Lower leg skin (tissue), 4 donors: ENCODE results near the gene HHIP. TPM values are rescaled to one million over a fixed set of nuclear protein-coding genes. Genes with fewer than 3 reads are reported as not detected.

ENCODE experiments used
- DNase-seq, 2 donors: peaks; one replicate each; pipeline ENCODE4 v3.0.0-alpha.2; 2019; ENCODE audit warnings: low spot score in 2 of 2
- H3K4me3 ChIP-seq: fragments of 200-600 bp; sonication (generic); 2 replicates; pipeline ENCODE4 v1.5.1; 2017; ENCODE audit warnings: mild to moderate bottlenecking, low read depth; ENCODE audit not compliant: poor library complexity, severe bottlenecking
- POLR2A ChIP-seq, 2 donors: fragments of 450-650 bp; IDR thresholded peaks; one replicate each; pipeline ENCODE4 v1.6.1; 2016 to 2017; ENCODE audit warnings: antibody characterized with exemption in 2 of 2, mild to moderate bottlenecking in 1 of 2, moderate library complexity in 1 of 2
- WGBS, 2 donors: methylation state at CpG; one replicate each; pipeline ENCODE4 v1.1.5; 2018; 5-methylcytosine and 5-hydroxymethylcytosine counted together
- intact Hi-C: fragments of 100-400 bp; cut with DNase I; formaldehyde crosslinking; loops from one replicate; pipeline ENCODE4 v1.15.0; 2023; ENCODE audit warnings: low total_unique reads
- total RNA-seq, 4 donors: library from RNA; depleted of rRNA; stranded (reverse); fragments of >200 nt; gene quantifications; one replicate each; pipeline ENCODE4 v1.1.0, GENCODE V29; 2016
- TF ChIP-seq, protein P1 (sequence below), 3 donors: fragments of 450-650 bp; IDR thresholded peaks; one replicate each; pipeline ENCODE4 v1.5.1; 2016; ENCODE audit warnings: antibody characterized with exemption in 3 of 3, mild to moderate bottlenecking in 3 of 3, moderate library complexity in 2 of 3

Gene HHIP
- total RNA-seq, 4 donors from 2014 or later = 0.03 to 0.04 TPM; not detected in 2

DNA sequence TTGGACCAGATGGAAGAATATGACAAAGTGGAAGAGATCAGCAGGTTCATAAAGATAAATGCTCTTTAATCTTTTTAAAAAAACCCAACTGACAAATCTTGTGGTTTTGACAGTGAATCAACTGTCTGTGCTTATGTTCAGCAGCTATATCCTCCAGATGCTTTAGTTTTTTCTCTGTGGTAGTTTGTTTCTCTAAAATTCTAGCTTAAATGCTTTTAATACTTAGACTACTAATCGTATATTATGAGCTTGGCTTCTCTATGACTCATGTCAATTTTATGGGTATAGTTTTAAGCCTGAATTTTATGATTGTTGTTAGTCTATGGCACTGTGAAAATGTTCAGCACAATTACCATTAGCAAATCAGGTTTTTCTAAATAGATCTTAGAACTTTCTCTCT is 12.9 kb downstream of the HHIP start:
- no peak for DNase-seq
- H3K4me3 ChIP-seq = no peak overlapping the region
- intact Hi-C loops = no loop called here
- 0 to 17% methylated on average over 1 of the region's 1 CpG for WGBS, 2 donors
- no peak for TF ChIP-seq POLR2A (IDR thresholded peaks at IDR 0.05)
- TF ChIP-seq, protein P1, sequence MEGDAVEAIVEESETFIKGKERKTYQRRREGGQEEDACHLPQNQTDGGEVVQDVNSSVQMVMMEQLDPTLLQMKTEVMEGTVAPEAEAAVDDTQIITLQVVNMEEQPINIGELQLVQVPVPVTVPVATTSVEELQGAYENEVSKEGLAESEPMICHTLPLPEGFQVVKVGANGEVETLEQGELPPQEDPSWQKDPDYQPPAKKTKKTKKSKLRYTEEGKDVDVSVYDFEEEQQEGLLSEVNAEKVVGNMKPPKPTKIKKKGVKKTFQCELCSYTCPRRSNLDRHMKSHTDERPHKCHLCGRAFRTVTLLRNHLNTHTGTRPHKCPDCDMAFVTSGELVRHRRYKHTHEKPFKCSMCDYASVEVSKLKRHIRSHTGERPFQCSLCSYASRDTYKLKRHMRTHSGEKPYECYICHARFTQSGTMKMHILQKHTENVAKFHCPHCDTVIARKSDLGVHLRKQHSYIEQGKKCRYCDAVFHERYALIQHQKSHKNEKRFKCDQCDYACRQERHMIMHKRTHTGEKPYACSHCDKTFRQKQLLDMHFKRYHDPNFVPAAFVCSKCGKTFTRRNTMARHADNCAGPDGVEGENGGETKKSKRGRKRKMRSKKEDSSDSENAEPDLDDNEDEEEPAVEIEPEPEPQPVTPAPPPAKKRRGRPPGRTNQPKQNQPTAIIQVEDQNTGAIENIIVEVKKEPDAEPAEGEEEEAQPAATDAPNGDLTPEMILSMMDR (IDR thresholded peaks at IDR 0.05) = no peak

DNA sequence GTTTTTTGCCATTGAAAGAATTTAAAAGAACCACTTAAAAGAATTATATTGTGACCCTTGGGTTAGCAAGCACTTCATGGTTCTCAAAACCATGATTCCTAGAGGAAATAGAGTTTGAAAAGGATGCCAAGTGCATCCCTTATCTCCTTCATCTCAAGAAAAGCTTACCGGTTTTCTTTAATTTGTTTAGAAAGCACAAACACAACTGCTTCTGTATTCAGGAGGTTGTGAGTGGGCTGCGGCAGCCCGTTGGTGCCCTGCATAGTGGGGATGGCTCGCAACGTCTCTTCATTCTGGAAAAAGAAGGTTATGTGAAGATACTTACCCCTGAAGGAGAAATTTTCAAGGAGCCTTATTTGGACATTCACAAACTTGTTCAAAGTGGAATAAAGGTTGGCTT is 13.5 kb downstream of the HHIP start:
- no peak overlapping the region for H3K4me3 ChIP-seq
- 81 to 84% methylated on average over 5 of the region's 5 CpGs for WGBS, 2 donors
- intact Hi-C loops = no loop called here
- no peak for DNase-seq
- TF ChIP-seq, protein P1 (IDR thresholded peaks at IDR 0.05) = no peak

DNA sequence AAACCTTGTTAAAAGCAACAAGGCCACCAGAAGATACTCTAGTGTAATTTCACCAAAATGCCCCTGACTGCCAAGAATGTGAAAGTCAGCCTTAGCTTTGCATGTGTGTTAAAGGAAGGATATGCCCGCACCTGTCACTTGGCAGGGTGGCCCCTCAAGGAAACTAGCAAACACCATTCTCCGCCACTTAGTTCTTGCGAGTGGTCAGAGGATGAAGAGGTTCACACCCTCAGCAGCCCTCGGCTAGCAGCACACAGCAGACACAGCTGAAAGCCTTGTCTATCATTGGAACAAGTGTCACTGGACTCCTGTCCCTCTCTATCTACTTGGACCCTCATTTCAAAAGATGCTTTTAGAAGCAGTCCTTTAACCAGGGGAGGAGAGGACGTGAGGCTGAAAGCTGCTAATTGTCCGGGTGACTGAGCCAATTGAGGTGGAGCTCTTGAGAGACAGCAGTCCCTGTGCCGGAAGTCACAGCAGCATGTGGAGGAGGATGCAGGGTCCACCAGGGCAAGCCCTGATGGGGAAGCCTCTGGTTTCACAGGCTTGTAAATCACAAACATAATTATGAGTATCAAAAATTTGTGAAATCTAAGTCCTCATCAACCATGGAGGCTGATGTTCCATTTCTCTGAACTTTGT is 18.0 kb downstream of the HHIP start:
- WGBS, 2 donors = 66 to 74% methylated on average over 7 of the region's 7 CpGs
- intact Hi-C loops = no loop called here
- H3K4me3 ChIP-seq = no peak overlapping the region
- TF ChIP-seq, protein P1 (IDR thresholded peaks at IDR 0.05) = no peak
- TF ChIP-seq POLR2A (IDR thresholded peaks at IDR 0.05) = no peak
- no peak for DNase-seq

DNA sequence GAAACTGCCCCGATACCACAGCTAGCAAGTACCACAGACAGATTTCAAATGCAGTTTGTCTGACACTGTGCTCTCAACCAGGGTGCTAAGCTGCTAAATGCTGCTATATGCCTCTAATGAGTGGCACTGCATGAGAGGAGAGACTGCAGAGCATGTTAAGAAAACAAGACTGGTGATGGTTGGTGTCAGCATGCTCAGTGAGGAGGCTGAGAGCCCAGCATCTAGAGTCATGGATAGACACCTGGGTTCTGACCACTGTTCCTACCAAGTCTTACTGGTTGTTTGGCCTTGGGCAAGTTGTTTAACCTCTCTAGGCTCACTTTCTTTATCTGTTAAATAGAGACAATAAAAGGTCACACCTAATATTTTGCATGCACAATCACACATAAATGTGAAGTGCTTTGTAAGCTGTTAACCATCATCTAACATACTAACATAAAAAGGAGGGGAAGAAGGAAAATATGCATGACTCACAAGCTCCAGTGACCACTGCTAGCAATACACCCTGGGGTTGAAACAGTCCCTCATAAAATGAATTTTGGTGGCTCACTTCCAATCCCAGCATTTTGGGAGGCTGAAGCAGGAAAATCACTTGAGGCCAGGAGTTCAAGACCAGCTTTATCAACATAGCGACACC is 20.7 kb downstream of the HHIP start:
- WGBS, 2 donors = 89 to 90% methylated on average over 2 of the region's 2 CpGs
- H3K4me3 ChIP-seq = no peak overlapping the region
- DNase-seq = no peak
- intact Hi-C loops = no loop called here
- TF ChIP-seq, protein P1 (IDR thresholded peaks at IDR 0.05) = no peak
- TF ChIP-seq POLR2A (IDR thresholded peaks at IDR 0.05) = no peak

DNA sequence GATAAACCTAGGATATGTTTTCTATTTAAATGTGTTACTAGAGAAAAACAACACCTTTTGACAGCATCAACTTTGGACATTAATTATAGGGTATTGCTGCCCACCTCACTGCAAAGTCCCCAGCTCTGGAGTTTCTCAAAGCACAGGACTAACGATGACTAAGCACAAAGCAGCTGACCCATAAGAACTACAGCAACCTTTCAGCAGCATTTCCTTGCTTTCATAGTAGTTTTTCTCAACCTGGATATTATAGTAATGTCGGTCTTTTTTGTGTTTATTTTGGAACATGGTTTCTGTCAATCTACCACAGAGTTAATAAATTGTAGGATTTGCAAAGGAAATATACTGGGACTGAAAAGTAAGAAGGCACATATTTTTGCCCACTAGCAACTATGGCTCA is 21.5 kb downstream of the HHIP start:
- TF ChIP-seq POLR2A (IDR thresholded peaks at IDR 0.05) = no peak
- TF ChIP-seq, protein P1 (IDR thresholded peaks at IDR 0.05) = no peak
- WGBS, 2 donors = 73 to 78% methylated on average over 2 of the region's 2 CpGs
- no peak for DNase-seq
- no peak overlapping the region for H3K4me3 ChIP-seq
- intact Hi-C loops = no loop called here

DNA sequence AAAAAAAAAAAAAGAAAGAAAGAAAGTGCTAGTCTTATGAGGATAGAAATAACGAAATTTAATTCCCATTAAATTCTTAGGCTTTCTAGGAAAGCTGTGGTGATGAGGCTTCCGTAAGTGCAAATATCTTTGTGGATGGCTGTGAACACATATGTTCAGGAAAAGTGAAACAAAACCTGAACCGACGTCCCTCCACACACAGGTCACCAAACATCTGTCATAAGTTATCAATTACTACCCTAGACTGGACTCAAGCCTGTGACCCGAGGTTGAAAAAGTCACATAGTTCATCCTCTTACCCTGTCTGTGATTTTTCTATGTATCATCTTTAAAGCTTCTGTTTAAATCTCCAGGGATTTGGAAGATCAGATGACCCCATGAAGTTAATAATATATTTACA is 24.8 kb downstream of the HHIP start:
- intact Hi-C loops = no loop called here
- H3K4me3 ChIP-seq = no peak overlapping the region
- WGBS, 2 donors = 60 to 69% methylated on average over 5 of the region's 5 CpGs
- TF ChIP-seq POLR2A (IDR thresholded peaks at IDR 0.05) = no peak
- TF ChIP-seq, protein P1 (IDR thresholded peaks at IDR 0.05) = no peak
- DNase-seq = no peak
